Naive B cell (primary cell): ENCODE measurements around the gene FAM32A. TPM values are rescaled to one million over a fixed set of nuclear protein-coding genes. Genes with fewer than 3 reads are reported as not detected.

Experiments
- ATAC-seq, 2 donors: fragments of 150-1000 bp; cut with Tn5 transposase; 2 replicates each; pipeline ENCODE4 v1.10.0; 2021; ENCODE audit warnings: low read depth in 2 of 2, mild to moderate bottlenecking in 2 of 2, moderate library complexity in 2 of 2
- DNase-seq: peaks from one replicate; pipeline ENCODE4 v3.0.0; 2022
- H3K27ac Mint-ChIP-seq, 6 donors: one replicate each; pipeline ENCODE4 v1.8.0; 2020 to 2022; ENCODE audit warnings: mild to moderate bottlenecking in 6 of 6, mixed read lengths in 6 of 6, moderate library complexity in 5 of 6, inconsistent platforms in 2 of 6
- H3K27me3 Mint-ChIP-seq, 3 donors: one replicate each; pipeline ENCODE4 v1.8.0; 2021 to 2022; ENCODE audit warnings: mixed read lengths in 3 of 3, mild to moderate bottlenecking in 1 of 3
- H3K36me3 Mint-ChIP-seq, 2 donors: one replicate each; pipeline ENCODE4 v1.8.0; 2020 to 2022; ENCODE audit warnings: mixed read lengths in 2 of 2, inconsistent platforms in 1 of 2, mild to moderate bottlenecking in 1 of 2
- H3K4me1 Mint-ChIP-seq, 3 donors: one replicate each; pipeline ENCODE4 v1.8.0; 2020 to 2022; ENCODE audit warnings: mixed read lengths in 3 of 3, inconsistent platforms in 1 of 3, mild to moderate bottlenecking in 1 of 3, moderate library complexity in 1 of 3
- H3K4me3 Mint-ChIP-seq, 8 donors: one replicate each; pipeline ENCODE4 v1.8.0; 2020 to 2022; ENCODE audit warnings: mild to moderate bottlenecking in 8 of 8, mixed read lengths in 8 of 8, moderate library complexity in 8 of 8, inconsistent platforms in 2 of 8
- H3K9me3 Mint-ChIP-seq, 7 donors: one replicate each; pipeline ENCODE4 v1.8.0; 2020 to 2022; ENCODE audit warnings: mixed read lengths in 7 of 7, mild to moderate bottlenecking in 5 of 7, inconsistent platforms in 2 of 7, moderate library complexity in 1 of 7
- polyA plus RNA-seq, 6 donors: library from polyadenylated mRNA; unstranded; fragments of 300-500 nt; fragmentation: Illumina TruSeq; gene quantifications; one replicate each; pipeline ENCODE4 v1.2.3, GENCODE V29; 2021; ENCODE audit warnings: low read depth in 6 of 6

FAM32A gene
- polyA plus RNA-seq, 6 donors from 2014 or later = 123 to 235 (median 155) TPM

- Mint-ChIP-seq H3K27me3 (no peaks in the 10 kb centered on the region), H3K4me3 (peak overlapping the region in 1 of 8 donors; percentile 52), H3K36me3 (peaks cover 12 to 23% of the 10 kb centered on the region in 2 donors), H3K27ac (peak overlapping the region in 3 of 6 donors; percentile 57 to 63 (median 59)), H3K9me3 (no peaks in the 10 kb centered on the region), H3K4me1 (peaks cover 24 to 36% (median 27%) of the 10 kb centered on the region in 3 donors)
- ATAC-seq = no peak
- DNase-seq = no peak
Observed at GRCh38 chr19:16235811-16236652, 50.8 kb downstream of the FAM32A start.

Other genes with a start within 250 kb of the FAM32A start
- not detected for gene OR10H4, start 236.4 kb upstream of the FAM32A start, polyA plus RNA-seq
- gene TPM4, start 108.9 kb upstream of the FAM32A start, polyA plus RNA-seq = 10 to 100 TPM; 53.6 to 85.7 (median 76.7) TPM
- 100 to 1,000 TPM in 5 of 6 donors, 10 to 100 TPM in 1; 98.8 to 134 (median 112) TPM for gene RAB8A, start 73.5 kb upstream of the FAM32A start, polyA plus RNA-seq
- gene HSH2D, start 41.7 kb upstream of the FAM32A start, polyA plus RNA-seq = 10 to 100 TPM; 25.7 to 53.2 (median 40.1) TPM
- not detected for gene CIB3, start 11.9 kb upstream of the FAM32A start, polyA plus RNA-seq
- gene AP1M1, start 12.5 kb downstream of the FAM32A start, polyA plus RNA-seq = 100 to 1,000 TPM; 121 to 135 (median 122) TPM
- 100 to 1,000 TPM; 145 to 413 (median 248) TPM for gene KLF2, start 139.4 kb downstream of the FAM32A start, polyA plus RNA-seq